ENCODE results near the gene GPD1L. TPM values are rescaled to one million over a fixed set of nuclear protein-coding genes. Genes with fewer than 3 reads are reported as not detected.

Gene GPD1L
- total RNA-seq, 2 experiments from 2014 or later: 19.5 to 20.7 TPM

- Mint-ChIP-seq H3K4me1 (no peaks in the 10 kb centered on the region), H3K27me3 (peaks cover 18% of the 10 kb centered on the region), H3K36me3 (ENCODE audit: low read depth) (no peaks in the 10 kb centered on the region), H3K4me3 (no peak overlapping the region), H3K9me3 (no peaks in the 10 kb centered on the region), H3K27ac (no peak overlapping the region)
- ChIA-PET CTCF (no interaction called here), POLR2A (no interaction called here)
- no peak for DNase-seq
These were observed 96.1 kb downstream of the GPD1L start for GRCh38 chr3:32202496-32202895.

GRCh38 chr3:32203854-32204253 lies 97.4 kb downstream of the GPD1L start:
- POLR2A ChIA-PET: no interaction called here
- no peaks in the 10 kb centered on the region for H3K9me3 Mint-ChIP-seq
- no peak overlapping the region for H3K27ac Mint-ChIP-seq
- H3K27me3 Mint-ChIP-seq: peaks cover 15% of the 10 kb centered on the region
- CTCF ChIA-PET: no interaction called here
- no peaks in the 10 kb centered on the region for H3K4me1 Mint-ChIP-seq
- H3K36me3 Mint-ChIP-seq (ENCODE audit: low read depth): no peaks in the 10 kb centered on the region
- DNase-seq: no peak
- H3K4me3 Mint-ChIP-seq: no peak overlapping the region

- H3K27me3 Mint-ChIP-seq: peaks cover 6% of the 10 kb centered on the region
- H3K4me1 Mint-ChIP-seq: no peaks in the 10 kb centered on the region
- no peaks in the 10 kb centered on the region for H3K9me3 Mint-ChIP-seq
- no peak overlapping the region for H3K4me3 Mint-ChIP-seq
- H3K27ac Mint-ChIP-seq: no peak overlapping the region
- ChIA-PET CTCF (no interaction called here), POLR2A (no interaction called here)
- no peak for DNase-seq
- H3K36me3 Mint-ChIP-seq (ENCODE audit: low read depth): no peaks in the 10 kb centered on the region
These were observed 102.0 kb downstream of the GPD1L start for GRCh38 chr3:32208447-32208846.

- ChIA-PET CTCF (interaction anchor here (0.9 kb wide), 1 partner anchor 25 kb away, joined by 3 read pairs; no protein-coding TSS in a partner anchor), POLR2A (no interaction called here)
- Mint-ChIP-seq H3K36me3 (ENCODE audit: low read depth) (no peaks in the 10 kb centered on the region), H3K27me3 (peaks cover 3% of the 10 kb centered on the region), H3K9me3 (no peaks in the 10 kb centered on the region), H3K4me1 (no peaks in the 10 kb centered on the region), H3K27ac (no peak overlapping the region), H3K4me3 (no peak overlapping the region)
- DNase-seq: no peak
These were observed 108.8 kb downstream of the GPD1L start for GRCh38 chr3:32215185-32215584.

DNA sequence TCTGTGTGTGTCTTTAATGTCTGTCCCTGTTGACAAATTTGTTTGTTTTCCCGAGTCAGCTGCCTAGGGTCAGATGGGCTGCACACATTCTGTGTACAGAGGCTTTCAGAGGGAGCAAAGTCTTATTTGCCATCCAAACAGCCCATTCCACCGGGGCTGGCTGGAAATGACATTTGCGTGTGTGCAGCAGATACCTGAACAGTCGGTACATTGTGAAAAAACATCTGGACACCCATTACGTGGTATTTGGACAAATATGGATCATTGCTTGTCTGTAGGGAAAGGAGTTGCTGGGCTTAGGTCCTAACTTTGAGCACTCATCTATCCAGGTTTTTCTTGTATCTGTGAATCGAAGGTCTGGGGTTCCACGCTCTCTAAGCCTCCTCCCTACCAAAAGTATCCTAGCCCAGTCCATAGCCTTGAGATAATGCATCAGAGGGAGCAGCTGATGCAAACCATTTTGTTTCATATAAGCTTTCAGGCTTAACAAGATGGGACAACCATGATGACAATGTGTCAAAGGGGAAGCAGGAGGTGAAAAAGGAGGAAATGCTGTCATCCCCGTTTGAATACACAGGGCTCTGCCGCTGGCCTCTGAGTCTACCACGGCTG lies 109.9 kb downstream of the GPD1L start:
- no peaks in the 10 kb centered on the region for H3K36me3 Mint-ChIP-seq (ENCODE audit: low read depth)
- H3K27me3 Mint-ChIP-seq: peaks cover 3% of the 10 kb centered on the region
- CTCF ChIA-PET: interaction anchor here (0.9 kb wide), 1 partner anchor 24 kb away, joined by 3 read pairs; no protein-coding TSS in a partner anchor
- POLR2A ChIA-PET: no interaction called here
- DNase-seq: no peak
- H3K9me3 Mint-ChIP-seq: peaks cover 5% of the 10 kb centered on the region
- H3K4me3 Mint-ChIP-seq: no peak overlapping the region
- no peak overlapping the region for H3K27ac Mint-ChIP-seq
- no peaks in the 10 kb centered on the region for H3K4me1 Mint-ChIP-seq

- no peak overlapping the region for H3K4me3 Mint-ChIP-seq
- H3K4me1 Mint-ChIP-seq: no peaks in the 10 kb centered on the region
- ChIA-PET CTCF (interaction anchor here (0.6 kb wide), 1 partner anchor 18 kb away, joined by 3 read pairs; no protein-coding TSS in a partner anchor), POLR2A (no interaction called here)
- H3K27me3 Mint-ChIP-seq: peaks cover 3% of the 10 kb centered on the region
- peaks cover 6% of the 10 kb centered on the region for H3K9me3 Mint-ChIP-seq
- DNase-seq: no peak
- no peaks in the 10 kb centered on the region for H3K36me3 Mint-ChIP-seq (ENCODE audit: low read depth)
- no peak overlapping the region for H3K27ac Mint-ChIP-seq
These were observed 110.9 kb downstream of the GPD1L start for GRCh38 chr3:32217339-32217738.

Other genes with a start within 250 kb of the GPD1L start
- gene OSBPL10, start 125.4 kb upstream of the GPD1L start, total RNA-seq: 1 to 10 TPM; 1.6 to 1.7 TPM
- under 1 TPM; 0.08 to 0.13 TPM for gene ZNF860, start 124.9 kb upstream of the GPD1L start, total RNA-seq
- 1 to 10 TPM; 5.7 to 6.2 TPM for gene CMTM8, start 132.1 kb downstream of the GPD1L start, total RNA-seq